ENCODE measurements around the gene NTM.

NTM gene

DNA sequence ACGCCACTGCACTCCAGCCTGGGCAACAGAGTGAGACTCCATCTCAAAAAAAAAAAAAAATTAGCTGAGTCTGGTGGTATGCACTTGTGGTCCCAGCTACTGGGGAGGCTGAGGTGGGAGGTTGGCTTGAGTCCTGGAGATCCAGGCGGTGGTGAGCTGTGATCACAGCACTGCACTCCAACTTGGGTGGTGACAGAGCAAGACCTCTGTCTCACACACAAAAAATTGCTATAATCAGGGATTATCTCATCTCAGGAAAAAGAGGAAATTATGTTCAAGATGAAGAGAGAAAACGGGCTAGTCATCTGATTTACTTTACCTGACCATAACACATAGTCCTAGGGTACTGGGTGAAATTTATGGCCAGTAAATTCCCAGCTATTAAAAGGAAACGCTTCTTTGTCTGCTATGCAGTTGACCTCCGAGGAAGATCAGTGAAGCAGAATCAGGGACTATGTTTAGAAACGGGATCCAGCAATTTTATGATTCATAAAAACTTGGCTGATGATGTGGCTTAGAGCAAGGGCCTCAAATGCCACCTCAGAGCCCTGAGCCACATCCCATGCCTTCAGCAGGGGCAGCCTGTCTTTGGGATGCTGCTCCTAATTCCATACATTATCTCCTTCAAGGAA is 386.2 kb downstream of the NTM start:
- DNase-seq: no peak

DNA sequence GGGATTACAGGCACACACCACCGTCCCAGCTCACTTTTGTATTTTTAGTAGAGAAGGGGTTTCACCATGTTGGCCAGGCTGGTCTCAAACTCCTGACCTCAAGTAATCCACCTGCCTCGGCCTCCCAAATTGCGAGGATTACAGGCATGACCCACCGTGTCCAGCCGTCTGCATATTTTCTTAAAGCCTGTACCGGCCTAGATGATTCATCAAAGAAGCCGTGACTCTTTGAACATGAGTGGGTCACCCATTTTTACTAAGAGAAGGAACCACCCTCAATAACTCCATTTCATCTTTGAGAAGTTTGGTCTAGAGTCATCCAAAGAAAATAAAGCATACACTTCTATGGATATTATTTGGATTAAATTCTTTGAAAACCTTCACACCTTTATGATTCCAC is 388.3 kb downstream of the NTM start:
- DNase-seq: no peak

DNA sequence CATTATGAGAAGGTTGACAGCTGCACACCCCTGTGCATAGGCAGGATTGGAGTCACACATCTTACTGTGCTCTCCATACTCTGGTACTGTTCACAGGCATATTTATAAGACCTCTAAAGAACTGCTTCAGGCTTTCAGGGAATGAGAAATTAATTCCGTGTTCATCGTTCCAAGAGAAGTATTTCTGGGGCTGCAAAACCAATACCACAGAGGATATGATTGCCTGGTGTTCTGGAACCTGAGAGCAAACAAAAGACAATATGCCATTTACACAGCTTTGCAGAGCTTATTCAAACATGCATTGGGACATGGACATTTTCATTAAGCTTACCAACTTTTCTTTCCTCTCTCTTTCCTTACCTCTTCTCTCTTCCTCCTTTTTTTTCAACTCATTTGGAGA is 388.7 kb downstream of the NTM start:
- no peak for DNase-seq

DNA sequence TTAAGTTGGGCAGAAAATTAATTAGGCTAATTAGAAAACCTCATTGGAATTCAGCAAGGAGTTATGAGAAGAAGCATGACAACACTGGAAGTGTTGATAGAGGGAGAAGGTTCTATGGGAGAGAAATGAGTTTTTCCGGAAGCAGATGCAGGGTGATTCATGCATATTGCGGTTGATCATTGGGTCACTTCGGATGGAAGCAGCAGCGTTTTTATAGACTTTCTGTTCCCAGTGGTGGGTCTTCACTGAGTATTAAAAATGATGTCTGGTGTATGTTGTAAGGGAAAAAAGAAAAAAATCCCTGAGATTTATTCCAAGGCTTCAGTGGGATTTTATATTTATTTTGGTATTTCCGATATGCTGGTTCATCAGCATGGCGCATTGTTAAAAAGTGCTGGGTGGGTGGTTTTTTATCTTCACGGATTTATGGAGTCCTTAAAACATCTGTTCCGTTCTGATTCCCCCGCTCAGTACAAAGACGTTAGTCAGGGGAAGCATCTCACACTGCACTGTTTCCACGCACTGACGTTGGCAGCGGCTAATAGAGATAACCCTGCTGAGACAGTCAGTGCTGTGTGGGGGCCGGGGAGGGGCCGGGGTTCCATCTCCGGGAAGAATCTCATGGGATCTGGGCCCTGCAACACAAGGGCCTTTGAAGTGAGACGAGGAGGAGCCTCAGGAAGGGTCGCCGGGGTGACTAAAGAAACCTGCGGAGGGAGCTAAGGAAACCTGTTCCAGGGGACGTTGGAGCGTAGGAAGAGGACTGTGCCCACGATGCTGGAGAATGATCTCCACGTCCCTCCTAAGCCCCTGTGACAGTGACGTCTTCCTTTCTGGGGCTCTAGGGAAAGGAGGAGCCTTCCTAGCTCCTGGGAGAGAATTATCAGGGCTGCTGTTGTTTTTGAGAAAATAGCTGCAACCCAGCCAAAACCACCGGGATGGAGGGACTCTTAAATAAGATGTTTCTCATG is 390.0 kb downstream of the NTM start:
- no peak for DNase-seq

DNA sequence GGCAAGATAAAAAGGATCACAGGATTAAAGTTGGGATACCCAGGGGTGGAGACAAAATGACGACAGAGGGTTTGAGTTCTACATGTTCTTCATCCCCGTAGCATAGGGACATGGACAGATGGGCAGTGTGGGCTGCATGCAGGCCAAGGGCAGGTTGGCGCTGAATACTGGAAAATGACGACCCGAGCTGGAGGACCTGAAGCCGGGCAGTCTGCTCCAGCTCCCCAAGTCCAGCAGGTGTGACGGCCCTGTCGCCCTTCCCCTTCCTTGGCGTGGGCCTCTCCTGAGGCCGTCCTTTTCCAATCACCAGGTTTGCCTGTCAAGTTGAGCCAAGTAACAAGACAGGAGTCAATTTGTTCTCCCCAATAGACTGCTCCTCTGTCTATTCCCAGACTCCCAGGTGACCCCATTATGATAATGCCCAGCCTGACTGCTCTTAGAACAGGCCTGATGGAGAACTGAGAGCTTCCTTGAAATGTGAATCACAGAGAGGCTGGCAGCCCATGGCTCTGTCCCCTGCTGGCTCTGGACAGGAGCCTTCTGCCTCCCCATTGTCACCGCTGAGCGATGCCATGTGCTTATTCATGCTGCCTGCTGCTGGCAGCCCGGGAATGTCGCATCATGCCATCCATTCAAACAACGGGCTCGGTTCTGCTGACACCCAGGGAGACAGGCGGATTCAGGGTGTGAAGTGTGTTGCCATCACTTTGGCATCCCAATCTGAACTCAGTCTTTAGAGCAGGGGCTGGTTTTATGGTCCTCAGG is 392.1 kb downstream of the NTM start:
- no peak for DNase-seq

DNA sequence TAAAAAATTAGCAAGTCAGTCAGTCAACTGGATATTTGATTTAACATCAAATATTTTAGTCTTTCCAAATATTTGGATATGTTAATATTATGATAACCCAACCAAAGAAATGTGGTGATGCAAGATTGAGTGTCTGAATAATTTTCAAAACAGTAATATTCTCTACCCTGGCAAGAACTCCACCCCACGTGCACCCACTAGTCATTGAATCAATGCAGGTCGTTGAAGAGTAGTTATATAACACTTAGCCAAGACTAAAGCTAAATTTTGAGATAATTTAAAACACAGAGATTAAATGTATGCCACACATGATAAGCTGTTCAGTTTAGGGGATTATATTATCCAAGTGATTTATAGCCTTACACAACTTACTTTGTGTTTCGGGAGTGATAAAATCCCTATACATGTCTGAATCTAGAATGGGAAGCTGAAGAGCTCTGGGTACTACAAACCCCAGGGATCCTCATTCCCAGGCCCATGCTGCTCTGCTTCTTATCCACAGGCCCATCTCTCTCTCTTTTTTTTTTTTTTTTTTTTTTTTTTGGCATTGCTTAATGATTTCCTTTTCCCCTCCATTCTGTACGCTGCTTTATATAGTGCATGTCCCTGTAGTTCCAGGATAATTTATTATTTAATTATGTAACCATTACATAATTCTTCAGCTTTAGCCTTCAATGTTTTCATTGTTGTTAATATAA is 392.9 kb downstream of the NTM start:
- no peak for DNase-seq

DNA sequence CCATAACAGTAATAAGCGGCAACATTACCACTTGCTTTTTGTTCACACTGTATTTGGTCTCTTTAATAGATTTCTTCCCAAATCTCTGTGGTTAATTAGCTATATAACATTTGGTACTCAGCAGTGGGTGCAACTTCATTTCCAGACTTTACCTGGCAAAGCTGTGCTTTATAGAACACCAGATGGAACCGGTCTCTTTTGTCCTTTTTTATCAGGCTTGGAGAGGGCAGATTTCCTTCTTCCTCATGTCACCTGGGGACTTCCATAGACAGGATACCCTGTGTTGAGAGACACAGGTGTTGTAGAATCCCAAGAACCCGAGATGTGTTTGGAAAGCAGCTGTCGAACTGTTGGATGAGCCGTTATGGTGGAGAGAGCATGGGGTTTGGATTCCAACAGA is 393.7 kb downstream of the NTM start:
- no peak for DNase-seq

DNA sequence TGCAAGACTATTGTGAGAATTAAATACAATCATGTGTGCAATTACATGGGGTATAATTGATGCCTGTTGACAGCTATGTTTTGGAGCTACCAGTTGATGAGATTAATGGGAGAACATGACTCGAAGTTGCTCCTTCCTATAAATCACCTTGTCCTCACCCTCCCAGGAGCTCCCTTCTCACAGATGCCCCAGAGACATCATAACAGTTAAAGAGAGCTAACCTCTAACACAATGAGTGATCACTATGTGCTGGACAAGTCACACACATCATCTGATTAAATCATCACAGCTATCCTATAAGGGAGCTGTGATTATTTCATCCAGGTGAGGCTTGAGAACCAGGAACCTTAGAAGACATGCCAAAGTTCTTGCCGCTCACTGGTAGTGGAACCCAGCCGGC is 394.2 kb downstream of the NTM start:
- no peak for DNase-seq

DNA sequence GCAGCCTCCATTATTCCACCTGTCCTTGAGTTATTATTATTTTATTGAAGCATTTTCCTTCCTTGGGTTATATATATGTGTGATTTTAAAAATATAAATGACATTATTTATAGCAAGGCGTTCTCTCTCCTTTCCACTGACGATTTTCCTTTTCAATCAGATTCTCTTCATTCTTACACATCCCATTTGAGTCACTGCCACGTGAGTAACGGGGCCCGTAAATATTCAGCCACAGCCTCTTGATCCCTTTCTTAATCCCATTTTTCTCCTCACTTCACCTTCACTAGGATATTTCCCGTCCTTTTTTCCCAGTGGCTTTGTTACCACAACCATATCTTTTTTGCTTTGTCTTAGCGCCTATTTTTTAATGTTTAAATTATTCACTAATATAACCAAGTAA is 396.2 kb downstream of the NTM start:
- DNase-seq: no peak

DNA sequence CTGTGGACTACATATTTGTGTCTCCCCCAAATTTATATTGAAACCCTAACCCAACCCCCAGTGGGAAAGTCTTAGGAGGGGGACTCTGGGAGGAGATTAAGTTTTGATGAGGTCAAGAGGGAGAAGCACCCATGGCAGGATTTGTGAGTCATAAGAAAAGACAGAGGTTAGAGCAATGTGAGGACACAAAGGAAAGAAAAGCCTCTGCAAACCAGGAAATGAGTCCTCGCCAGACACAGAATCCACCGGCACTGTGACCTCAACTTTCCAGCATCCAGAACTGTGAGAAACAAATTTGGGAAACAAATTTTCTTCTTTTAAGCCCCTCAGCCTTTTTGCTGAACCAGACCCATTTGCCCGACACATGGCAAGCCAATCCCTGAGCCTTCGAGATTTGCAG is 397.0 kb downstream of the NTM start:
- DNase-seq: no peak

DNA sequence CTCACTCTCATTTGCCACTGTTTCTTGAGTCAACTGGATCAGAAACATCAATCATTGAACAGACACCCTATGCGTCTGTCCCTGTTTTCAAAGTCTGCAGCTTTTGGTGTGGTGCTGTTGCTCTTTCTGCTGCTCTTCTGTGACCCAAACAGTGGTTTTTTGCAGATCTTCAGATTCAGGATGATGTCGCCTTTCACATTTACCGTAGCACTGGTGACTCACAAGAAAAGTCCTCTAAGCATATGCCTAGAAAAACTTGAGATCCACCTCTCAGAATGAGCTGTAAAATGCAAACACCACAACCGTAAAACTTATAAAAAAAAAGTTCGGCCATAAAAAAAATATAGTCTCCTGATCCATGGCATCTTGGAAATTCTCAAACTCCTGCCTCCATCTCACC is 400.4 kb downstream of the NTM start:
- DNase-seq: no peak

DNA sequence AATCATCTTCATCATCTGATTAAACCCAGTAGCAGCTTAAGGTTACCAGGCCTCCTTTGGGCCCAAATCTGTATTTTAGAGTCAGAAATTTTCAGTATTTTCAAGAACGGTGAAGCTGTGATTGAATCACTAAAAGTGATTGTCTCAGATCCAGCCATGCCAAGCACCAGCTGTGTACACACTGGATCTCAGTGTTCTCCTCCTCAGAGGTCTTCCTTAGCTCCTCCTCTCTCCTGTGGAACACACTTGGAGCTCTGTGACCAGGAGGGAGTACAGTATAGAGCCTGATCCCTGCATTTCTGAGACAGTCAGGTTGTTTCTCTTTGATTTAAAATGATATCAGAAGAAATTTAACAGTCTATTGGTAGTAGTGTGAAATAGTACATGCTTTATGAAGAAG is 401.1 kb downstream of the NTM start:
- no peak for DNase-seq

DNA sequence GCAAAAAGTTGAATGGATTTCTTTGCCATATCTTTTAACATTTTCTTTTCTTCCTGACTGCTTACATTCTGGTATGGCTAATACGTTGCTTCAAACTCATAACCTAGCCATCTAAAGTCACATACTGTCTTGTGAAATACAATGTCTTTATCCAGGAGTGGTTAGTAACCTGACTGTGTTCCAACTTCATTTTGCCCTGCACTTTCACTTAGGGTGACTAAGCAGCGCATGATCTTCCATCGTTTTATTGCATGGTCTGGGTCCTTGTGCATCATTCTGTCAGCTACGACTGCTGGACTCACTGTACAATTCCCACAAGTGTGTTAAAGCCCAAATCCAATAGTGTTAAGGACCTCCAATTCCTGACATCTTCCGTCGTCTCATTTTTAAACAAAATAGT is 403.2 kb downstream of the NTM start:
- no peak for DNase-seq

DNA sequence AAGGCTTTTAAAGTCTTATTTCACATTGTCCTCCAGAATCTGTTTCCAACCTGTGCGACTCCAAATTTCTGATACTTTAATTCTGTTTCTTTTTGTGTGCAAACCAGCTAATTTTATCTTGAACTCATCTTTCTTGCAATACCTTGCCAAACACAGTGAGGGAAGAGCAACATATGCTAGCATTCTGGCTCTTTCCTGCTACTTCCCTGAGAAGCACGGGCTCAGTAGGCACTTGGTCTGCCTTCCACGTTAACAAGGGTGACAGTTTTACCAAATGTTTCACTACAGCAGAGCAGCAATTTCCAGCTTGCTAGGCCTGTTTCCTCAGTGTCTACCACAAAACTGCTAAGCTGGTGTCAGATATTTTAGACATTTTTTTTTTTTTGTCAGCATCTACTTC is 405.8 kb downstream of the NTM start:
- no peak for DNase-seq

DNA sequence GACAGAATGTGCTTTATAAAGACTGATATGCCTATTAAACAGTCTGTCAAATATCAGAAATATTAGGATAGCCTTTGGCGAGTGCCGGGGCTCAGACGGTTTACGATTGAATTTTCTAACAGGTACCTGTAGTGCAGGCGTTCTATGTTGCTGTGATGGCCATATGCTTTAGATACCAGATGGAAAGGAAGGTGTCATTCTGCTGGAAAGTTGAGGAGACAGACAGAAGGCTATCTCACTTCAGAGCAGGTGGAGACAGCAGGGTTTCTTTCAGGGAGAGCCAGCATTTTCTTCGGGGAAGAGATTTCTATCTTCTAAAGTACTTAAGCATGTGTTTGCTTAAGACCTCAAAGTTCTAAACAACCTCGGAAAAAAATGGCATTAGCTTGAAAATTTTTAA is 415.4 kb downstream of the NTM start:
- no peak for DNase-seq

DNA sequence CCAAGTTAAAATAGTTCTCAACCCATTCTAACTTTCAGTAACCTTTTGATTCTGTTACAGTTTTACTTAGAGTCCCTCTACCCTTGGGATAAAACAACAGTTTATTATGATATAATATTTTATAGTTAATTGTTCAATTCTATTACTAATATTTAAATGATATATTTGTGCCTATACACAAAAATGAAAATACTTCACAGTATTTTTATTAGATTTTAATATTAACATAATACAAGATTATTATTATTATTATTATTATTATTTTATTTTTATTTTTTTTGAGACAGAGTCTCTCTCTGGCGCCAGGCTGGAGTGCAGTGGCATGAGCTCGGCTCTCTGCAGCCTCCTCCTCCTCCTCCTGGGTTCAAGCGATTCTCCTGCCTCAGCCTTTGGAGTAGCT is 416.7 kb downstream of the NTM start:
- no peak for DNase-seq

DNA sequence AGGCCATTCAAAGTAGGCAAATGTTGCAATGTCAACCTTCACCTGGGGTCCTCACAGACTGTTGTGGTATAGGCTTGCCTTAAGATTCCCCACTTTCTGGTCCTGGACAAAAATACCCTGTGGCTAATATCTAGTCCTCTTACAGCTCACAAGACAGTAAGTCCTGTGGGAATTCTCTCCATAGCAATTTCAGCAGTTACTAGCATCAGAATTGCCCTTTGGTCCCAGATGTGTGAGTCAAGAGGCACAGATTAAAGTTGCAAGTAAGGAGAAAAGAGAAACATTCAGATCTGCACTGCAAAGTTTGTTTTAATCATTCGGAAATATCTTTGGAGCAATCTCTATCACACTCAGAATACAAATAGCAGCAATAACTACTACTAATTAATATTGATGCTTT is 420.2 kb downstream of the NTM start:
- DNase-seq: no peak

DNA sequence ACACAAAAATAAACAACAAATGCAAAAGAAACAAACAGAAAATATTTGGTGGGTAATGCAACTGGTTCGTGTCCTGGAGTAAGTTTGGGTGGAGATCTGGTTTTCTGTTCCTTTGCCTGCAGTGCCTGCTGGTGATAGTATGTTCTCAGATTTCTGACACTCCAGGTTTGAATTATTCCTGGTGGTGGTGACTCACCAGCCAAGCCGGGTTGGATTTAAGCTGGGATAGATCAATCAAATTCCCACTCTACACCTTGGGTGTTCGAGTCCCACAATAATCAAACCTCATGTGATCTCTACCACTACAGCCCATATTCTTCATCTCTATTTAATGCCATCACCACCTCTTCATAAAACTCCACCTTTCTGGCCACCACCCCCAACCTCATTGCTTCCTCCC is 421.8 kb downstream of the NTM start:
- DNase-seq: no peak

DNA sequence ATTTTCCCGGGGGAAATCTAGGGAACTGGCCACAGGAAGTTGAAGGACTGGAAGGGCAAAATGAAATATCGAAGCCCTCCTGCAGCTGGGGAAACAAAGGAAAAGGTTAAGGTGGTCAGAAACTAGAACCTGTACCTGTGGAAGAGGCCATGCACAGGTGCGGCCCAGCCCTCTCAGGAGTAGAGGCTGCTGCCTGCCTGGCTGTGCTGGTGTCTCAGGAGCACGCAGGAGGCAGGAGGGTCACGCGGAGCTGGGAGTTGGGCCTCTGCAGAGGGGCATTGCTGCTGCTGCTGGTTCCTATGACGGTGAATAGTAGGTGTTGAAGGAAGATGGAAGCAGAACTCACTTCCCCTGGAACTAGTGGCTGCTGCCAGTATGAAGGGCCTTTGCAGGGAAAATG is 425.7 kb downstream of the NTM start:
- no peak for DNase-seq

DNA sequence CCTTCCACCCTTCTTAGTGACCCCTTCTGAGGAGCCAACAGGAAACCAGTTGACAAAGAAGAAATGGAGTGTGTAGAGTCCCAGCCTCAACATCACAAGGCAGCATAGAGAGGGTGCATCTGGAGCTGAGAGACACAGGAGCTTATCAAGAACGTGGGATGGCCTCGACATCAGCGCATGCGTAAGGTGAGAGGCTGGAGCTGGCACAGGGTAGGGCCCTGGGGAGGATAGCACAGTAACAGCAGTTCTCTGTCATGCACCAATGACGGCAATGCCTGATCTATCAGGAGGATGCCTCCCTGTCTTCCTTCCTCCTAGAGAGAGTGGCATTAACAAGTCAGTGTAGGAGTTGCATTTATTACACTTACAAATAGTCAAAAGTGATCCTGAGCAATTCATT is 426.1 kb downstream of the NTM start:
- no peak for DNase-seq

DNA sequence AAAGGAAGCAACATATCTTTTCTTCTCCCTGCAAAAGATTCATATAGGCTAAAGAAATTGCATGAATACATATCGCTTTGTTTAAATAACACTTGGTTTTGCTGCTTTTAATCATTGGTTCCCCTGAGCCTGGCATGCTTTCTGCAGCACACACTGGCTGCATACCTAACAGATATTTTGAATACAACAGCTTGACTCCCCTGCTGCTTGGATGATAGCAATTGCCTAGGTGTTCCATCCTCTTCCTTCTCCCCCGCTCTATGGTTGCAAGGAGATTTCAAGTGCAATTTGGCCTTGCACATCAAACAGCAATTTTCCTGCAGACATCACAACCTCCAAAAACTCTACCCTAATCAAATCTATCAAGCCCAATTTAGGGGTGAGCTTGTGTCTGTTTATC is 430.0 kb downstream of the NTM start:
- DNase-seq: no peak

DNA sequence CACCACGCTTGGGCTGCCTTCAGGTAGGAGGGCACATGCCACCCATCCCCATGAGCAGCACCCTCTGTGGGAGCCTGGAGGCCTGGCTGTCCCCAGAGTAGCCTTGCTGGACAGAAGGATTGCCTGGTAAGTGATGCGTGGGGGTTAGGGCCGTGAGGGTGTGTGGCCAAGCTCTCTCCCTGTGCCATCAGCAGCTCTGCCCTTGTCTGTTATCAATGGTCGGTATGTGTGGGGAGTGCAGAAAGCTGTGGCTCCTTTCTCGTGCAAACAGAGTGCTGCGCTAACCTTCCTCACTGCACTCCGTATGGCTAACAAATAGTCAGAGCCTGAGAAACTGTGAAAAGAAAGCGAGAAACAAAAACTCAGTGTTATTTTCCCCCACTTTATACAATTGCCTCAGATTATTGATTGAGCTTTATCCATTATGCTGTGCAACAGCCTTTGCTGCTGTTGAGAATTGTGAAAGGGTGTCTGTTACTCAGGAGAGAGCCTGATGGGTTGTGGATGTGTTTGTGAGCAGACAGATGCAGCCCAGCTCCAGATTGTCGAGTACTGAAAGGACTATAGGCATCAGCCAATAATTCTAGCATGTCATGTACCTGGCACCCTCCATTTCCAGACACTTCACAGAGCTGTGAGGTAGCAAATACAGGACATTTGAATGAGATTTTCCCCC is 432.2 kb downstream of the NTM start:
- no peak for DNase-seq

DNA sequence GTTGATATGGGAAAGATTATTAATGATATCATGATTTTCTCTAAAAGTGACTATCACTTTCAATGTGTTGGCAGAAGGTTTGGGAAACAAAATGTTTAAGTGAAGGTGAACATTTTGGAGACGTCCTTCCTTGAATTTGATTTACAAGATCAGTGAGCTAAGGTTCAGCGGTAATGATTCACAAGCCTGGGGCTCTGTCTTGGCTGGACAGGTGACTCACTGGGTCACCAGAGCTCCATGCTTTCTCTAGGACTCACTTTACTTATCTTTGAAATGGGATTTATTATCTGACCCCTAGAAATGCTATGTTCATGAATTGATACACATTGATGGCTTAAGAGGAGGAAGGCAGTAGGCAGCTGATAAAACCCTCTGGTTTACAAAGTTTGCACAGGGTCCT is 437.5 kb downstream of the NTM start:
- DNase-seq: no peak

Data from stimulated activated CD4-positive, alpha-beta T cell treated with anti-CD3 and anti-CD28 coated beads, Interleukin-4, amount 100 ng/mL, for 24 hours (primary cell).